ENCODE results near the gene FTH1.

The FTH1 gene

GRCh38 chr11:61960532-61960931 is 6.9 kb downstream of the FTH1 start:
- H3K4me3 ChIP-seq (ENCODE audit: low read depth, low read length): no peak overlapping the region
- TF ChIP-seq CTCF (IDR thresholded peaks at IDR 0.05; ENCODE audit: borderline replicate concordance, insufficient read depth, low read depth, low read length): no peak

- no peak overlapping the region for H3K4me3 ChIP-seq (ENCODE audit: low read depth, low read length)
- TF ChIP-seq CTCF (IDR thresholded peaks at IDR 0.05; ENCODE audit: borderline replicate concordance, insufficient read depth, low read depth, low read length): no peak
Measured at GRCh38 chr11:61959678-61960077, 7.8 kb downstream of the FTH1 start.

- no peak overlapping the region for H3K4me3 ChIP-seq (ENCODE audit: low read depth, low read length)
- no peak for TF ChIP-seq CTCF (IDR thresholded peaks at IDR 0.05; ENCODE audit: borderline replicate concordance, insufficient read depth, low read depth, low read length)
Measured at GRCh38 chr11:61959114-61959513, 8.3 kb downstream of the FTH1 start.

GRCh38 chr11:61958590-61958989 is 8.8 kb downstream of the FTH1 start:
- no peak for TF ChIP-seq CTCF (IDR thresholded peaks at IDR 0.05; ENCODE audit: borderline replicate concordance, insufficient read depth, low read depth, low read length)
- H3K4me3 ChIP-seq (ENCODE audit: low read depth, low read length): no peak overlapping the region

GRCh38 chr11:61957021-61957770 is 10.2 kb downstream of the FTH1 start:
- H3K4me3 ChIP-seq (ENCODE audit: low read depth, low read length): no peak overlapping the region
- no peak for TF ChIP-seq CTCF (IDR thresholded peaks at IDR 0.05; ENCODE audit: borderline replicate concordance, insufficient read depth, low read depth, low read length)

GRCh38 chr11:61956191-61957020 is 11.0 kb downstream of the FTH1 start:
- H3K4me3 ChIP-seq (ENCODE audit: low read depth, low read length): no peak overlapping the region
- no peak for TF ChIP-seq CTCF (IDR thresholded peaks at IDR 0.05; ENCODE audit: borderline replicate concordance, insufficient read depth, low read depth, low read length)
